Dendritic cell treated with granulocyte-macrophage colony-stimulating factor and Interleukin-4, amounts not matched to agents 40 ng/mL and 50 ng/mL, for 4 days (primary cell): ENCODE measurements around the gene MC2R.

Experiments used
- H3K27ac Mint-ChIP-seq: one replicate; pipeline ENCODE4 v1.8.0; 2022; ENCODE audit warnings: mild to moderate bottlenecking, mixed read lengths
- H3K27me3 Mint-ChIP-seq: one replicate; pipeline ENCODE4 v1.8.0; 2022; ENCODE audit warnings: mild to moderate bottlenecking, mixed read lengths
- H3K36me3 Mint-ChIP-seq: one replicate; pipeline ENCODE4 v1.8.0; 2022; ENCODE audit warnings: low read depth, mixed read lengths
- H3K4me1 Mint-ChIP-seq: one replicate; pipeline ENCODE4 v1.8.0; 2022; ENCODE audit warnings: low read depth, mixed read lengths
- H3K4me3 Mint-ChIP-seq: one replicate; pipeline ENCODE4 v1.8.0; 2022; ENCODE audit warnings: mild to moderate bottlenecking, moderate library complexity, mixed read lengths
- H3K9me3 Mint-ChIP-seq: one replicate; pipeline ENCODE4 v1.8.0; 2022; ENCODE audit warnings: mixed read lengths
- intact Hi-C: fragments of 100-400 bp; cut with micrococcal nuclease; formaldehyde crosslinking; loops from one replicate; pipeline ENCODE4 v1.15.0; 2022

Gene MC2R

GRCh38 chr18:13913205-13913604 lies 2.1 kb downstream of the MC2R start:
- no peaks in the 10 kb centered on the region for H3K36me3 Mint-ChIP-seq
- H3K9me3 Mint-ChIP-seq: no peaks in the 10 kb centered on the region
- no peak overlapping the region for H3K27ac Mint-ChIP-seq
- H3K27me3 Mint-ChIP-seq: no peaks in the 10 kb centered on the region
- H3K4me1 Mint-ChIP-seq: no peaks in the 10 kb centered on the region
- H3K4me3 Mint-ChIP-seq: no peak overlapping the region
- intact Hi-C loops: no loop called here

- intact Hi-C loops: no loop called here
- H3K27ac Mint-ChIP-seq: no peak overlapping the region
- no peak overlapping the region for H3K4me3 Mint-ChIP-seq
Observed at GRCh38 chr18:13912601-13913000, 2.7 kb downstream of the MC2R start.

GRCh38 chr18:13910986-13911385 lies 4.3 kb downstream of the MC2R start:
- no peaks in the 10 kb centered on the region for H3K4me1 Mint-ChIP-seq
- intact Hi-C loops: no loop called here
- no peaks in the 10 kb centered on the region for H3K9me3 Mint-ChIP-seq
- no peaks in the 10 kb centered on the region for H3K36me3 Mint-ChIP-seq
- no peaks in the 10 kb centered on the region for H3K27me3 Mint-ChIP-seq
- H3K27ac Mint-ChIP-seq: no peak overlapping the region
- no peak overlapping the region for H3K4me3 Mint-ChIP-seq

More at GRCh38 chr18:13912601-13913000, 2.7 kb downstream of the MC2R start:
- no peaks in the 10 kb centered on the region for H3K27me3 Mint-ChIP-seq
- H3K4me1 Mint-ChIP-seq: no peaks in the 10 kb centered on the region
- no peaks in the 10 kb centered on the region for H3K9me3 Mint-ChIP-seq
- no peaks in the 10 kb centered on the region for H3K36me3 Mint-ChIP-seq

- Mint-ChIP-seq H3K27me3 (no peaks in the 10 kb centered on the region), H3K4me3 (no peak overlapping the region), H3K36me3 (no peaks in the 10 kb centered on the region), H3K27ac (no peak overlapping the region), H3K4me1 (no peaks in the 10 kb centered on the region), H3K9me3 (no peaks in the 10 kb centered on the region)
- intact Hi-C loops: no loop called here
Observed at GRCh38 chr18:13910501-13910900, 4.8 kb downstream of the MC2R start.

GRCh38 chr18:13909141-13909940 lies 6.0 kb downstream of the MC2R start:
- Mint-ChIP-seq H3K4me3 (no peak overlapping the region), H3K4me1 (no peaks in the 10 kb centered on the region), H3K36me3 (no peaks in the 10 kb centered on the region), H3K27me3 (no peaks in the 10 kb centered on the region), H3K9me3 (no peaks in the 10 kb centered on the region), H3K27ac (no peak overlapping the region)
- intact Hi-C loops: no loop called here

GRCh38 chr18:13900633-13901032 lies 14.7 kb downstream of the MC2R start:
- no peak overlapping the region for H3K4me3 Mint-ChIP-seq
- no peaks in the 10 kb centered on the region for H3K4me1 Mint-ChIP-seq
- no peaks in the 10 kb centered on the region for H3K27me3 Mint-ChIP-seq
- H3K36me3 Mint-ChIP-seq: no peaks in the 10 kb centered on the region
- H3K27ac Mint-ChIP-seq: no peak overlapping the region
- H3K9me3 Mint-ChIP-seq: peaks cover 34% of the 10 kb centered on the region
- intact Hi-C loops: no loop called here

GRCh38 chr18:13895505-13896033 lies 19.8 kb downstream of the MC2R start:
- peaks cover 14% of the 10 kb centered on the region for H3K4me1 Mint-ChIP-seq
- H3K27ac Mint-ChIP-seq: no peak overlapping the region
- intact Hi-C loops: no loop called here
- no peak overlapping the region for H3K4me3 Mint-ChIP-seq
- no peaks in the 10 kb centered on the region for H3K36me3 Mint-ChIP-seq
- H3K9me3 Mint-ChIP-seq: peaks cover 20% of the 10 kb centered on the region
- peaks cover 11% of the 10 kb centered on the region for H3K27me3 Mint-ChIP-seq

- no peaks in the 10 kb centered on the region for H3K36me3 Mint-ChIP-seq
- H3K27ac Mint-ChIP-seq: no peak overlapping the region
- H3K4me1 Mint-ChIP-seq: peaks cover 14% of the 10 kb centered on the region
- H3K9me3 Mint-ChIP-seq: peaks cover 9% of the 10 kb centered on the region
- H3K4me3 Mint-ChIP-seq: no peak overlapping the region
- intact Hi-C loops: no loop called here
- peaks cover 14% of the 10 kb centered on the region for H3K27me3 Mint-ChIP-seq
Observed at GRCh38 chr18:13894531-13894930, 20.8 kb downstream of the MC2R start.

GRCh38 chr18:13893418-13893760 lies 21.9 kb downstream of the MC2R start:
- peaks cover 14% of the 10 kb centered on the region for H3K4me1 Mint-ChIP-seq
- H3K36me3 Mint-ChIP-seq: no peaks in the 10 kb centered on the region
- H3K27ac Mint-ChIP-seq: no peak overlapping the region
- H3K9me3 Mint-ChIP-seq: no peaks in the 10 kb centered on the region
- peaks cover 14% of the 10 kb centered on the region for H3K27me3 Mint-ChIP-seq
- no peak overlapping the region for H3K4me3 Mint-ChIP-seq
- intact Hi-C loops: no loop called here

GRCh38 chr18:13892098-13892497 lies 23.2 kb downstream of the MC2R start:
- Mint-ChIP-seq H3K4me3 (no peak overlapping the region), H3K27me3 (peaks cover 14% of the 10 kb centered on the region), H3K36me3 (no peaks in the 10 kb centered on the region), H3K27ac (no peak overlapping the region), H3K9me3 (no peaks in the 10 kb centered on the region), H3K4me1 (peaks cover 14% of the 10 kb centered on the region)
- intact Hi-C loops: no loop called here

- no peaks in the 10 kb centered on the region for H3K36me3 Mint-ChIP-seq
- peaks cover 14% of the 10 kb centered on the region for H3K27me3 Mint-ChIP-seq
- H3K27ac Mint-ChIP-seq: no peak overlapping the region
- H3K4me1 Mint-ChIP-seq: peaks cover 14% of the 10 kb centered on the region
- no peaks in the 10 kb centered on the region for H3K9me3 Mint-ChIP-seq
- H3K4me3 Mint-ChIP-seq: no peak overlapping the region
- intact Hi-C loops: no loop called here
Observed at GRCh38 chr18:13890761-13891361, 24.5 kb downstream of the MC2R start.

- Mint-ChIP-seq H3K36me3 (no peaks in the 10 kb centered on the region), H3K9me3 (no peaks in the 10 kb centered on the region), H3K4me3 (no peak overlapping the region), H3K4me1 (peaks cover 14% of the 10 kb centered on the region), H3K27me3 (peaks cover 8% of the 10 kb centered on the region), H3K27ac (no peak overlapping the region)
- intact Hi-C loops: no loop called here
Observed at GRCh38 chr18:13889671-13890070, 25.7 kb downstream of the MC2R start.

- intact Hi-C loops: no loop called here
- Mint-ChIP-seq H3K4me1 (peaks cover 5% of the 10 kb centered on the region), H3K27ac (no peak overlapping the region), H3K36me3 (no peaks in the 10 kb centered on the region), H3K9me3 (no peaks in the 10 kb centered on the region), H3K4me3 (no peak overlapping the region), H3K27me3 (peaks cover 7% of the 10 kb centered on the region)
Observed at GRCh38 chr18:13888191-13888716, 27.1 kb downstream of the MC2R start.

GRCh38 chr18:13885009-13885408 lies 30.3 kb downstream of the MC2R start:
- H3K27ac Mint-ChIP-seq: no peak overlapping the region
- no peaks in the 10 kb centered on the region for H3K9me3 Mint-ChIP-seq
- no peaks in the 10 kb centered on the region for H3K4me1 Mint-ChIP-seq
- no peaks in the 10 kb centered on the region for H3K36me3 Mint-ChIP-seq
- H3K4me3 Mint-ChIP-seq: no peak overlapping the region
- intact Hi-C loops: no loop called here
- no peaks in the 10 kb centered on the region for H3K27me3 Mint-ChIP-seq
